ENCODE measurements around the gene KCTD16. TPM values are rescaled to one million over a fixed set of nuclear protein-coding genes. Genes with fewer than 3 reads are reported as not detected.

KCTD16 gene
- polyA plus RNA-seq, 1 of the 3 experiments (the other 2 are of a cell fraction) = 0.03 TPM

- H3K9me3 ChIP-seq = no peaks in the 10 kb centered on the region
- H3F3A ChIP-seq (replicated peaks; ENCODE audit: insufficient read depth) = no peaks in the 10 kb centered on the region
- ChIA-PET POLR2A (no interaction called here), CTCF (no interaction called here)
- H4K20me1 ChIP-seq (ENCODE audit: insufficient read depth) = no peaks in the 10 kb centered on the region
- no peaks in the 10 kb centered on the region for H3K79me2 ChIP-seq (ENCODE audit: insufficient read depth)
- no peak overlapping the region for H2AFZ ChIP-seq (ENCODE audit: low read depth)
- no peak overlapping the region for H3K4me3 ChIP-seq (ENCODE audit: low read depth in 2 of 2, low read length in 1 of 2)
- no peaks in the 10 kb centered on the region; a peak in 1 of 4 replicates for H3K4me1 ChIP-seq (ENCODE audit: control insufficient read depth in 1 of 2, insufficient read depth in 2 of 2, low read depth in 1 of 2, low read length in 1 of 2)
- H3K36me3 ChIP-seq (replicated peaks in 1 of 2; ENCODE audit: control insufficient read depth in 1 of 2, insufficient read depth in 2 of 2, low read length in 1 of 2) = no peaks in the 10 kb centered on the region
- no peaks in the 10 kb centered on the region for H3K9me2 ChIP-seq
- no peak for TF ChIP-seq RAD21 (IDR thresholded peaks at IDR 0.05; ENCODE audit: low read length)
- TF ChIP-seq RXRA (IDR thresholded peaks at IDR 0.05; ENCODE audit: borderline replicate concordance, low read depth) = no peak
- no peak for TF ChIP-seq MEF2A (IDR thresholded peaks at IDR 0.05; ENCODE audit: borderline replicate concordance, low read depth)
- TF ChIP-seq YY1 (IDR thresholded peaks at IDR 0.05; ENCODE audit: low read depth) = no peak
- TF ChIP-seq PBX3 (IDR thresholded peaks at IDR 0.05) = no peak
- no peak for TF ChIP-seq FOXM1 (IDR thresholded peaks at IDR 0.05; ENCODE audit: low read depth)
- no peak for TF ChIP-seq NRF1 (IDR thresholded peaks at IDR 0.05; ENCODE audit: low read depth, low read length)
- no peak for TF ChIP-seq CTCF (IDR thresholded peaks at IDR 0.05)
- TF ChIP-seq EZH2phosphoT487 (IDR thresholded peaks at IDR 0.05; ENCODE audit: borderline replicate concordance, low read depth) = no peak
- no peak for TF ChIP-seq TCF12 (IDR thresholded peaks at IDR 0.05)
- TF ChIP-seq FOXJ3 (CRISPR knock-in tag; IDR thresholded peaks at IDR 0.05) = no peak
- TF ChIP-seq USF1 (IDR thresholded peaks at IDR 0.05; ENCODE audit: borderline replicate concordance, low read depth) = no peak
- no peak for TF ChIP-seq MAX (IDR thresholded peaks at IDR 0.05; ENCODE audit: low read depth)
- no peak for TF ChIP-seq EP300 (IDR thresholded peaks at IDR 0.05; ENCODE audit: borderline replicate concordance in 1 of 2, low read depth in 1 of 2, low read length in 1 of 2)
- TF ChIP-seq JUND (IDR thresholded peaks at IDR 0.05) = no peak
- TF ChIP-seq FOSL2 (IDR thresholded peaks at IDR 0.05; ENCODE audit: borderline replicate concordance, low read depth) = no peak
- no peak for TF ChIP-seq USF2 (IDR thresholded peaks at IDR 0.05; ENCODE audit: borderline replicate concordance, low read depth, low read length)
- no peaks in the 10 kb centered on the region for H3K27me3 ChIP-seq (ENCODE audit: insufficient read depth)
- DNase-seq = no peak
- 39% methylated on average over 4 of the region's 4 CpGs for WGBS (ENCODE audit: low lambda C conversion rate)
- H3K9ac ChIP-seq = no peak overlapping the region
- H3K4me2 ChIP-seq = no peak overlapping the region
- no peak overlapping the region for H3K27ac ChIP-seq (ENCODE audit: low read depth in 2 of 2, low read length in 1 of 2)
Observed at GRCh38 chr5:144393641-144394435, 223.2 kb downstream of the KCTD16 start.

Data from SK-N-SH (cell line).